NCI-H2171 (cell line): ENCODE data around the gene CLDN9.

Source experiments
- DNase-seq: peaks from one replicate; lab custom pipeline; 2025; lab: John Stamatoyannopoulos, UW

CLDN9 gene, protein sequence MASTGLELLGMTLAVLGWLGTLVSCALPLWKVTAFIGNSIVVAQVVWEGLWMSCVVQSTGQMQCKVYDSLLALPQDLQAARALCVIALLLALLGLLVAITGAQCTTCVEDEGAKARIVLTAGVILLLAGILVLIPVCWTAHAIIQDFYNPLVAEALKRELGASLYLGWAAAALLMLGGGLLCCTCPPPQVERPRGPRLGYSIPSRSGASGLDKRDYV

DNA sequence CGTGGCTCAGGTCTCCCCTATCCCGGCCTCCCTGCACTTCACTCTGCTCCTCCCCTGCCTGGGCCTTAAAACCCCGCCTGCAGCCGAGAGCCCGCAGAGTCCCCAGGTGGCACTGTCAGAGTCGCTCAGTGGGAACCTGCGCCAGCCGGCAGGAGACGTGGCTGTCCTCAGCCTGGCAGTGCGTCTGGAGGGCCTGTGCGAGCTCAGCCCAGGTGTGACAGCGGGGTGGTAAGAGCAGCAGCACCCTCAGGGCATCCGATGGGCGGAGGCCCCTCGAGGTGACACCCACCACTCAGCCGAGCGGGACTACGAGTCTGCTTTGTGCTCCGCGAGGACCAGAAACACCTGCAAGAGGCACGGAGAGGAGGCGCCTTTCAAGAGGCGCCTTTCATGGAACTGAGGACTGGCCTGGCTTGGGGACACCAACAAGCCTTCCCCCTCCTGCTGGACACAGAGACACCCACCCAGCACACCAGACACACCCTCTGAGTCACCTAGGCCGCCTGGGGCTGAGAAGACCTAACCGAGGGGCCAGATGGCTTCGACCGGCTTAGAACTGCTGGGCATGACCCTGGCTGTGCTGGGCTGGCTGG is at the start of gene CLDN9:
Gene CLDN9, plus strand, starts transcription at position 96 of the 593 bp plus-strand sequence. Its CDS starts 440 bp downstream, at position 536.
- peak; percentile 91 for DNase-seq

DNA sequence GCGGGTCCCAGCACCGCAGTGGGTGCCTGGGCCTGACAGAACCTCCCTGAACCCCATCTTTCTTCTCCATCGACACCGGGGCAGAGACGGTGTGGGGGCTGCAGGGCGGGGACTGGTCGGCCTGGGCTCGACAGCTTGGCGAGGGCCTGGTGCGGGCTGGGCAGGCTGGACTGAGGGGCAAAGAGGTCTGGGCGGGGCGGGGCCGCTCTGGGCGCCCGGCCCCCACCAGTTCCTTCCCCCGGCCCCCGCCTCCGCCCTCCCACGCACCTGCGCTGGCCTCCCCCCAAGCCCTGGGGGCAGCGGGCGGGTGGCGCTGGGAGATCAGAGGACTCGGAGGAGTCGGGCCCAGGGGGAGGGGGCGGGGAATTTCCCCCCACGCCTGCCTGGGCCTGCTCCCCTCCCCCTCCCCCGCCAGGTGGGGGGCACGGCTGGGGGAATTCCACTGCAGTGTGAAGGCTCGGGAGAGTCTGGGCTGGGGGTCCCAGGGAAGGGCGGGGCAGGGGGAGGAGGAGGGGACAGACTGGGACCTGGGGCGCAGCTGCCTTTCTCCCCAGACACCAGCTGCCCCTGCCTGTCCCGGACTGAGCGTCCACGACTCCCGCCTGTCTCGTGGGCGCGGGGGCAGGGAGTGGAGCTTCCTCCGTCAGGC is 49.5 kb upstream of the CLDN9 start:
- DNase-seq = no peak

DNA sequence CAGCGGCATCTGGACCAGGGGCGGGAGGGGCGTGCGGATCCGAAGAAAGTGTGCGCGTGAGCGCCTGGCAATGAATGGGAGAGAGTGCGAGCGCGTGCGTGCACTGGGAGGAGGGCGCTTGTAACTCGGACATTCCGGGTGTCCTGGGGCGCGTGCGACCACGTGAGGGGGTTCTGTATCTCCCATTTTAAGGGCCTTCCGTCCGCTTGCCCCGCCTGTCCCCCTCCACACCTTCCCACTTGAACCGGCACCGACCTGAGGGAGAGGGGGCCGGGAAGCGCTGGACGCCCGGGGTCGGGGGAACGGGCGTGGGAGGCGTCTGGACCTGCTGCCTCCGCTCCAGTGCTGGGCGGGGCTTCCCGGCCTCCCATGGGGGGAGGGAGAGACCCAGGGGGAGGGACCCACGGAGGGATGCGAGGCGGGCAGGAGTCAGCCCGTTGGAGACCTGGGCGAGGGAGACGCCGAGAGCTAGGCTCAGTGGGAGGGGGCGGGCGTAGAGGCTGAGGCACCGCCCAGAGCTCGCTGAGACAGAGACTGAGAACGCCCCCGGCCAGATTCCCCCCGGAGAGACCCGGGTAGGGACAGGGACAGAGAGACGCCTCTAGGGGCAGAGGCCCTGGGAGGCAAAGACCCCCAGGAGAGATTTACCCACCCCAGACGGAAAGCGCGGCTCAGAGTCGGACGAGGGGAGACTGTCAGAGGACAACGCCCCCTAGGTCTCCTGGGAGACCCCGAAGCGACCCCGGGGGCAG is 48.8 kb upstream of the CLDN9 start, which contains the start of gene KREMEN2:
Gene KREMEN2, plus strand, starts transcription at position 553 of the 752 bp plus-strand sequence. CDS start 246 bp downstream, outside the sequence.
- peak; percentile 63 for DNase-seq

DNA sequence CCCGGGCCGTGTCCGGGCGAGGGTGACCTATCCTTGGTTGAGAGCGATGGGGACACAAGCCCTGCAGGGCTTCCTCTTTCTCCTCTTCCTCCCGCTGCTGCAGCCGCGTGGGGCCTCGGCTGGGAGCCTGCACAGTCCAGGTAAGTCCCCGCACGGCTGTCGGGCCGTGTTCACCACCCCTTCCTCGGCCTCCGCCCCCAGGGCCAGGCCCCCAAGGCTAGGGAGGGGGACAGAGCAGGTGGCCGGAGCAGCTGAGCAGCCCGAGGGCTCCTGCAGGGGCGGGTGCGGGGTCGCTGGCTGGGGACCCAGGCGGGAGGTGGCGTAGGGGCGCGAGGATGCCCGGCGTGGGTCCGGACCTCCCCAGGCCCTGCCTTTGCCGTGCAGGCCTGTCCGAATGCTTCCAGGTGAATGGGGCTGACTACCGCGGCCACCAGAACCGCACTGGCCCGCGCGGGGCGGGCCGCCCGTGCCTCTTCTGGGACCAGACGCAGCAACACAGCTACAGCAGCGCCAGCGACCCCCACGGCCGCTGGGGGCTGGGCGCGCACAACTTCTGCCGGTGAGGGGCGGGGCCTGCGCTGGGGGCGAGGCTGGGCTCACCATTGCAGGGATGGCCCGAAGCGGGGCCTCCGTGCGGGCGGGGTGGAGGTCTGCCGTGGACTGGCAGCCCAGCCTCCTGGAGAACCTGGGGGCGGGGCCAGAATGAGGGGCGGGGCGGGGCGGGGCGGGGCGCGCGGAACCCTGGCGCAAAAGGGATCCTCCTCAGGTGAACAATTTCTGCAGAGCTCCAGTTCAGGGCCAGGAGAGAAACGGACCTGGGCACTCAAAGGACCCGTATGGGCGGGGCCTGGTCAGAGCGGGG is 48.0 kb upstream of the CLDN9 start:
- DNase-seq = peak; percentile 86

DNA sequence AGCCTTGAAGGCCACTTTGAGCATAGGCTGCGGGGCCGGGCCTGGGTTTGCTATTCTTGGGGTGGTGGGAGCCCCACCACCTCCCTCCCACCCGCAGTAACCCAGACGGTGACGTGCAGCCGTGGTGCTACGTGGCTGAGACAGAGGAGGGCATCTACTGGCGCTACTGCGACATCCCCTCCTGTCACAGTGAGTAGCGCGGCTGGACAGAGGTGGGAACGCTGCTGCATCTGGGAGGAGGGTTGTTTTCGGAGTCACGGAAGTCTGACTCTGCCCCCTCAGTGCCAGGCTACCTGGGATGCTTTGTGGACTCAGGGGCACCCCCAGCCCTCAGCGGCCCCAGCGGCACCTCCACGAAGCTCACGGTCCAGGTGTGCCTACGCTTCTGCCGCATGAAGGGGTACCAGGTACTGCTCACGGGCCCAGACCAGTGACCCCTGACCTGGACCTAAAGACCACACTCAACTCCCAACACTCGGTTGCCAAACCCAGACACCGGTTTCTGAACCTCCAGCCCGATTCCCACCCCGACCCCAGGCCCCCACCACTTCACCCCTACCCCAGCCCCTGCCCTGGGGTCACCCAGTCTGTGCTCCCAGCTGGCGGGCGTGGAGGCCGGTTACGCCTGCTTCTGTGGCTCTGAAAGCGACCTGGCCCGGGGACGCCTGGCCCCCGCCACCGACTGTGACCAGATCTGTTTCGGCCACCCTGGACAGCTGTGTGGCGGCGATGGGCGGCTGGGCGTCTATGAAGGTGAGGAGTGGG is 46.5 kb upstream of the CLDN9 start:
- no peak for DNase-seq

DNA sequence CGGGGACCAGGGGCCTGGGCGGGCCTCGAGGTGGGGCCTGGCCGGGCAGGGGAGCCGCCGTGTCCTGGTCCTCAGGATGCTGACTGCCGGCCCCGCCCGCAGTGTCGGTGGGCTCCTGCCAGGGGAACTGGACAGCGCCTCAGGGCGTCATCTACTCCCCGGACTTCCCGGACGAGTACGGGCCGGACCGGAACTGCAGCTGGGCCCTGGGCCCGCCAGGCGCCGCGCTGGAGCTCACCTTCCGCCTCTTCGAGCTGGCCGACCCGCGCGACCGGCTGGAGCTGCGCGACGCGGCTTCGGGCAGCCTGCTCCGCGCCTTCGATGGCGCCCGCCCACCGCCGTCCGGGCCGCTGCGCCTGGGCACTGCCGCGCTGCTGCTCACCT is 45.9 kb upstream of the CLDN9 start:
- no peak for DNase-seq

DNA sequence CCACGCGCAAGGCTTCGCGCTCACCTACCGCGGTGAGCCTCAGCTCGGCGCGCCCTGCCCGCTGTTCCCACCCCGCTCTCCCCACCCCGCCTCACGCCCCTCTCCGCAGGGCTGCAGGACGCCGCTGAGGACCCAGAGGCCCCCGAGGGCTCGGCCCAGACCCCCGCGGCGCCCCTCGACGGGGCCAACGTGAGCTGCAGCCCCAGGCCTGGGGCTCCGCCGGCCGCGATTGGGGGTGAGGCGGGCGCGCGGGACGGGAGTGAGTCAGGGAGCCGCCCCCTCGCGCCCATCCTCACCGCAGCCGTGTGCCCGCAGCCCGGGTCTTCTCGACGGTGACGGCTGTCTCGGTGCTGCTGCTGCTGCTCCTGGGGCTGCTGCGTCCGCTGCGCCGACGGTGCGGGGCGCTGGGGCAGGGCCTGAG is 45.5 kb upstream of the CLDN9 start:
- no peak for DNase-seq

DNA sequence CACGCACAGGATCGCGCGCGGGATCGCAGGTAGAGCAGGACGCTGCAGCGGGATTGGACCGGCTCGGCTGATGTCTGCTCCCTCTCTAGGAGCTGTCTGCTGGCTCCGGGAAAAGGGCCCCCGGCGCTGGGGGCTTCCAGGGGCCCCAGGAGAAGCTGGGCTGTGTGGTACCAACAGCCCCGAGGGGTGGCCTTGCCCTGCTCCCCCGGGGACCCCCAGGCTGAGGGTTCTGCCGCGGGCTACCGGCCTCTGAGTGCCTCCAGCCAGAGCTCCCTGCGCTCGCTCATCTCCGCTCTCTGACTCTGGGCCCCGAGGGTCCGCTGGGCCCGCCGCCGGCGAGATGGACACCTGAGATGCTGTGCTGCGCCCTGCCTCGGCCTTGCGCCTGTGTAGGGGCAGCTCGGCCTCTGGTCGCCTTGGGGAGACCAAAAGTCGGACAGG is 45.0 kb upstream of the CLDN9 start:
- DNase-seq = no peak

DNA sequence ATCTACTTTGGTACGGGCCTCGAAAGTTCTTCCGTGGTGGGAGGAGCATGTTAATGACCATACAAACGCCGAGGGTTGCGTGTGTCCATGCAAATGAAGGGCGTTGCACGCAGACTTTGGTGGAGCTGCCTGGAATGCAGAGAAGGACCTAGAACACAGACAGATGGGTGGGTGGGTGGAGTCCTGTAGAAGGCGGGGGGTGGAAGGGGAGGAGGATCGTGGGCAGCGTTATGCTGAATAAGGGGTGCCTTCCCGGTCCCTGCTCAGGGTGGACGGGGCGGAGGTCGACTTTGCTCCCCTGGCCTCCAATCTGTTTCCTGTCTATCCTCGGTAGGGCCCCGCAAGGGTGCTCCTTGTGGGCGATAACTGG is 44.4 kb upstream of the CLDN9 start:
- peak; percentile 32 for DNase-seq

DNA sequence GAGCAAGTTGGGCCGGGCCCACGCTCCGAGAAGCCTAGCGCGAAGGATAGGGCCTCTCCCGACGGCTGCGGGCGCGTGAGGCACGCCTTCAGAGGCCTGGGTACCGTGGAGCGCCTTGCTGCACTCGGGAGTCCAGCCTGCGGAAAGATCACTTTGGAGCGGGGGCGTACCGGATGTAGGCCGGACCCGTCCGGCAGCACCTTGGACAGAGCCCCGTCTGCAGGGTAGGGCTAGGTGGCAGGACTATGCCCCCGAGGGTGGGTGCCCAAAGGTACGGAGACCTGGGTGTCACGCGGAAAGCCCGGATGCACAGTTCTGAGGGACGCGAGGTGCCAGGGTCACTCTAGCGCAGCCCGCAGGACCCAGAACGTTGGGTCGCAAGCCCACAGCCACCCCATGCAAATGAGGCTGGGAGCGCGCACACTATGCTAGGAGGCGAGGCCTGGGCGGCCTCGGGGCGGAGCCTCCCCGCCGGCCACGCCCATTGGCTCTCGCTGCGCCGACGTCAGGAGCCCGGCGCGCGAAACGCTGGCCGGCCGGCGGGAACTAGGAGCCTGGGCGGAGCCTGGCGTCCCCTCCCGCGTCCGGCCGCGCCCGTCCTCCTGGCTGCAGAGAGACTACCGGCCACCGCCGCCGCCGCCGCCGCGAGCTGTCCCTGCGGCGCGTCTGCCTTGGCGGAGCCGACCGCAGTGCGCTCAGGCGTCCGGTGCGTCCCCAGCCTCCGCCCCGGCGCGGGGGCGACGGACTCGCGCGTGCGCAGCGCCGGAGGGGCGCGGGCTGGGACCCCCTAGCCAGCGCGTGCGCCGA is 43.8 kb upstream of the CLDN9 start, which contains the start of gene PAQR4:
Gene PAQR4, plus strand, starts transcription at position 611 of the 807 bp plus-strand sequence. CDS start 327 bp downstream, outside the sequence.
- DNase-seq = peak; percentile 87

DNA sequence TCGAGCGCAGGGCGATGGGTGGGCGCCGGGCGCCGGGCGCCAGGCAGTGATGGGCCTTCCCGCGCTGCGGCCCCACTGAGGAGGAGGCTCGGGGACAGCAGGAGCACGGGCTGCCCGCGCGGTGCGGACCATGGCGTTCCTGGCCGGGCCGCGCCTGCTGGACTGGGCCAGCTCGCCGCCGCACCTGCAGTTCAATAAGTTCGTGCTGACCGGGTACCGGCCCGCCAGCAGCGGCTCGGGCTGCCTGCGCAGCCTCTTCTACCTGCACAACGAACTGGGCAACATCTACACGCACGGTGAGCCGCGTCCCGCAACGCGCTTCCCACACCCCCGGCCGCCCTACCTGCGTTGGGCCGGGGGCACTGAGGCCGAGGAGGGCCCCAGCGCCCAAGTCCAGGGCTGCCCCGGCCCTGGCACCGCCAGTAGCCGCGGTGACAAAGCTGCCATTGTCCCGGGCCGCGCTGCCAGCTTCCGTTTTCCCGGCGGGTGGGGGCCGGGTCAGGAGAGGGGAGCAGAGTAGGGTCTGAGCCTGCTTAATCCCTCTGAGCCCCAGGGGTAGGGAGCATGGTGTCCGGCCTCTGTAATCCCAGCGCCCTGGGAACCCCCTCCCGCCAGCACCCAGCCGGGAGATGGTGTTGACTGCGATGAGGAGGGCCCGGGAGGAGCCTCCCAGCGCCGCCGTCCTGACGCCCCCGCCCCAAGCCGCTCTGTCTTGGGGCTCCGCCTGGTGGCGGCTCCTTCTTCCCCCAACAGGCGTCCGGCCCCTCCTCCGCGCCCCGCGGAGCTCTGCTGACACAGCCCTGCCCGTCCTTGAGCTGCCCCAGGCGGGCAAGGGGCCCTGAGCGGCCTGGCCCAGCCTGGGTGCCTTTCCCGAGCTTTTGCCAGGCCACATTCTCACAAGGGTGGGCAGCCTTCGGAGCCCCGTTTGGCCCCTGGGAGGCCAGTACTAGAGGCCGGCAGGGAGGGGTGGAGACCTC is 42.9 kb upstream of the CLDN9 start:
- peak; percentile 56 for DNase-seq

DNA sequence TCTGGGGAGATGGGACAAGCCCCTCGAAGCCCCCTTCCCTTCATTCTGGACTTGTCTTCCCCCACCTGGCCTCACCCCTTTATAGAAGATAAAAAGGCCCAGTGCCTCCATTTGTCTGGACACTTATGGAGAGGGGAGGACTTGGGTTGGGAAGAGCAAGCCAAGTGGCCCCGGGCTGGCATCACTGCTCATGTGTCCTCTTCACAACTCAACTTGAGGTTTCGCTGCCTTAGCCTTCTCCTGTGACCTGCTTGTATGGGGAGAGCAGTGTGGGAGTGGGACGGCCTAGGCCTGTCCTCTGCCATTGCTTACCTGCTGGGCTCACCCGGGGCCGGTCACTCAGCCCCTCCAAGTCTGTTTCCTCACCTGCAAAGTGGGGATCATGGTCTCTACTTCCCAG is 42.2 kb upstream of the CLDN9 start:
- DNase-seq = no peak

DNA sequence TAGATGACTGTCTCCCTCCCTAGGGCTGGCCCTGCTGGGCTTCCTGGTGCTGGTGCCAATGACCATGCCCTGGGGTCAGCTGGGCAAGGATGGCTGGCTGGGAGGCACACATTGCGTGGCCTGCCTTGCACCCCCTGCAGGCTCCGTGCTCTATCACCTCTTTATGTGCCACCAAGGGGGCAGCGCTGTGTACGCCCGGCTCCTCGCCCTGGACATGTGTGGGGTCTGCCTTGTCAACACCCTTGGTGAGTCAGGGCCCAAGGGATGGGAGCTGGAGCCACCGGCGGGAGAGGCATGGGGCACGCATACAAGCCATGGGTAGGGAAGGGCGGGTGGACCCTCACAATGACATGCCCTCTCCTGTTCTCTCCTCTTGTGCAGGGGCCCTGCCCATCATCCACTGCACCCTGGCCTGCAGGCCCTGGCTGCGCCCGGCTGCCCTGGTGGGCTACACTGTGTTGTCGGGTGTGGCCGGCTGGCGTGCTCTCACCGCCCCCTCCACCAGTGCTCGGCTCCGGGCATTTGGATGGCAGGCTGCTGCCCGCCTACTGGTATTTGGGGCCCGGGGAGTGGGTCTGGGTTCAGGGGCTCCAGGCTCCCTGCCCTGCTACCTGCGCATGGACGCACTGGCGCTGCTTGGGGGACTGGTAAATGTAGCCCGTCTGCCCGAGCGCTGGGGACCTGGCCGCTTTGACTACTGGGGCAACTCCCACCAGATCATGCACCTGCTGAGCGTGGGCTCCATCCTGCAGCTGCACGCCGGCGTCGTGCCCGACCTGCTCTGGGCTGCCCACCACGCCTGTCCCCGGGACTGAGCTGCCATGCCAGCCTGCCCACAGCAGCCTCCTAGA is 41.4 kb upstream of the CLDN9 start:
- DNase-seq = no peak

DNA sequence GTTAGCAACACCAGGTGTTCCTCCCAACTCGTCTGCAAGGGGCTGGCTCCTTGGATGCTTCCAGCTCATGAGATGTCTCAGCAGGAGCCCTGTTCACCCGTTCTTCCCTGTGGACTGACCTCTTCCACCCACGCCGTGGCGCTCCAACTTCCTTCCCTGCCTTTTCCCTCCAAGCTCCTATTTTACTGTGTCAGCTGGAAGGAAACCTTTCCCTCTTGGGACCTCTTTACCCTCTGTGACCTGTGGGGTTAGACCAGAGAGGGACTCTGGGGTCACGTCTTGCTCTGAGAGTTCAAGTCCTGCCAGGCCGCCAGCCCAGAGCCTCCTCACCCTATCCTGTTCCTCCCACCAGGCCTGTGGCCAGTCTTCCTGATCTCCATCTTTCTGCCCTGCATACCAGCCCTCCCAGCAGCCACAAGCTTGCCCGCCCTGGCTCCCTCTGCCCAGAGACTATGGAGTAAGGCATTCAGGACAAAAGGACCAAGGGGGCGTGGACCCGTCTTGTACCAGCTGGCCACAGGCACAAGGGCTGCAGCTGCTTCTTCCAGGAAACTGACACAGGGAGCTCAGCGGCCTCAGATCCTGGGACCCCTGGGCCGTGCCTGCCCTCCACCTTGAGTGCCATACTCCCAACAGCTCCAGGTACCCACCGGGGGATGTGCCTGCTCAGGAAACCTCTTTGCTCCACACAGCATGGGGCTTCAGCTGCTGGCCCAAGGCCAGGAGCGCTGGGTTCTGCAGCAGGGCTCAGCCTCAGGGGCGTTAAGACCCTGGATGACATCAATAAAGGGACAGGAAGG is 40.5 kb upstream of the CLDN9 start:
- no peak for DNase-seq

DNA sequence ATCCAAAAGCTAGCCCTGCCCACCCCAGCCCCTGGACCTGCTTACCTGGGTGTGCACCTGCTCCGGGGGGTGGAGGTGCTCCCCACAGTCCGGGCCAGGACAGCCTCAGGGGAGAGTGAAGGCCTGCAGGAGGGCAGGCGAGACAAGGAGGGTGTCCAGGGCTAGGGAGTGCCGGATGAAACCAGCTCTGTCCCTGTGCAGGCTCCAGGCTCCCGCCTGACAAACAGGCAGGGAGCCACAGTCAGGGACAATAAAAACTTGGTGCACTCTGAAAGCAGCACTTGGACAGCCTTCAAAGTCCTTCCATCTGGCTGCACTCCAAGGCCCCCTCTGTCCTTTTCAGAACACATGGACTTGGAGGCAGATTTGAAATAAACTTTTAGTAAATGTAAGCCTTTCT is 39.6 kb upstream of the CLDN9 start:
- DNase-seq = no peak

DNA sequence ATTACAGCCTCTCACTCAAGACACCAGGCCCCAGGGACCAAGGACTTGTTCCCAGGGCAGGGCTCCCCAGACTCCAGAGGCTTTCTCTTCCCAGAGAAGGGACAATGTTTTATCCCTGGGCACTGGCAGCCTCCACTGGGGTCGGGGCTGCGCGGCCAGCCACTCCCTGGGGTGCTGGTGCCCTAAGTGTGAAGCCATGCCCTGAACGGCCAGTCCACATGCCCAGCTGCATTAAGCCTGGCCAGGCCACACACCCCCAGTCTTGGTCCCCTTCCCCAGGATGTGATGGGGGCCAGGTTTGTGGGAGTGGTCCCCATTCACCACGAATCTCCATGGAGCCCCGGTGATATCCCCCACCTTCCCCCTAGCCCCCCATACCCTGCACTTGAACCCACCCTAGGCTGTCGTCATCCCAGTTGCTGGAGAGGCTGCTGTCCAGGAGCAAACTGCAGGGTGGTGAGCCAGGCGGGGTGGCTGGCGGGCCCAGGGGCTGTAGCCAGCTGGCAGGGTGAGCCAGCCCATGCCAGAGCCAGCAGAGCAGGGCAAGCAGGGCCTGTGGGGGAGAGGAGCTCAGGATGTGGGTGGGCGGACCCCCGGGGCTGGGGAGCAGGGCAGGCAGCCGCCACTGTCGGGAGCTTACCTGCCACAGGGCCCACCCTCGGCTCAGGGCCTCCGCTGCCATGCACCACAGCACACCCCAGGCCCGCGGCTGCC is 39.0 kb upstream of the CLDN9 start:
- DNase-seq = no peak
